Measurements from ENCODE around the gene TYW1B. TPM values are rescaled to one million over a fixed set of nuclear protein-coding genes. Genes with fewer than 3 reads are reported as not detected.
A peak's percentile ranks its signal among the peaks of the same experiment; 100 is the strongest.
"Not testable (repeated sequence)": the region's sequence is repeated elsewhere in the genome, so short reads cannot be mapped to it uniquely, and the experiment has no call there.

TYW1B gene
- total RNA-seq, 1 experiment from 2014 or later: 1.2 TPM

- not testable (repeated sequence) for DNase-seq (ENCODE audit: low spot score)
Observed at GRCh38 chr7:72559546-72559945, 268.5 kb downstream of the TYW1B start.

GRCh38 chr7:72556733-72557132 lies 271.3 kb downstream of the TYW1B start:
- DNase-seq (ENCODE audit: low spot score): not testable (repeated sequence)

GRCh38 chr7:72555238-72555637 lies 272.8 kb downstream of the TYW1B start:
- DNase-seq (ENCODE audit: low spot score): not testable (repeated sequence)

GRCh38 chr7:72554401-72554800 lies 273.6 kb downstream of the TYW1B start:
- not testable (repeated sequence) for DNase-seq (ENCODE audit: low spot score)

GRCh38 chr7:72550454-72550853 lies 277.5 kb downstream of the TYW1B start:
- DNase-seq (ENCODE audit: low spot score): not testable (repeated sequence)

GRCh38 chr7:72546586-72547237 lies 281.3 kb downstream of the TYW1B start:
- peak; percentile 26 for DNase-seq (ENCODE audit: low spot score)

GRCh38 chr7:72544531-72544930 lies 283.5 kb downstream of the TYW1B start:
- not testable (repeated sequence) for DNase-seq (ENCODE audit: low spot score)

- no peak for DNase-seq (ENCODE audit: low spot score)
Observed at GRCh38 chr7:72540923-72541322, 287.1 kb downstream of the TYW1B start.

- no peak for DNase-seq (ENCODE audit: low spot score)
Observed at GRCh38 chr7:72540106-72540611, 287.8 kb downstream of the TYW1B start.

- no peak for DNase-seq (ENCODE audit: low spot score)
Observed at GRCh38 chr7:72539702-72540101, 288.3 kb downstream of the TYW1B start.

GRCh38 chr7:72538856-72539255 lies 289.1 kb downstream of the TYW1B start:
- peak; percentile 53 for DNase-seq (ENCODE audit: low spot score)

GRCh38 chr7:72538147-72538546 lies 289.9 kb downstream of the TYW1B start:
- DNase-seq (ENCODE audit: low spot score): no peak

- peak; percentile 36 for DNase-seq (ENCODE audit: low spot score)
Observed at GRCh38 chr7:72536038-72536437, 292.0 kb downstream of the TYW1B start.

GRCh38 chr7:72531048-72531447 lies 297.0 kb downstream of the TYW1B start:
- not testable (repeated sequence) for DNase-seq (ENCODE audit: low spot score)

Other genes with a start within 250 kb of the TYW1B start
- 6.7 and 6.9 TPM in 2 replicates for gene POM121, start 96.9 kb upstream of the TYW1B start, total RNA-seq (2014; rRNA removed; shearing (Covaris generic))
- gene TRIM74, start 141.3 kb upstream of the TYW1B start, total RNA-seq (2014; rRNA removed; shearing (Covaris generic)): 0.12 TPM in 1 of 2 replicates, not detected in the other
- gene SPDYE8, start 201.6 kb upstream of the TYW1B start, total RNA-seq (2014; rRNA removed; shearing (Covaris generic)): not detected in 2 replicates
- gene SPDYE11, start 229.7 kb upstream of the TYW1B start, total RNA-seq (2014; rRNA removed; shearing (Covaris generic)): not detected in 2 replicates

Measured in A172 (cell line).